ENCODE measurements around the gene TBPL1.

- TF ChIP-seq GATA2 (IDR thresholded peaks at IDR 0.05; ENCODE audit: low read depth, low read length) (no peak), GATA3 (IDR thresholded peaks at IDR 0.05; ENCODE audit: low read depth, low read length) (no peak)
These were observed 25.8 kb downstream of the TBPL1 start for GRCh38 chr6:133978896-133979240.

All from SH-SY5Y (cell line).